Esophagus squamous epithelium (tissue), 4 donors: Measurements from ENCODE around the gene MYZAP.

Source experiments
- CTCF ChIP-seq, 6 experiments: fragments of 450-650 bp in 4 of 6; fragments of 200-600 bp in 2 of 6; sonication (generic) in 2 of 6; IDR thresholded peaks; one replicate each; pipeline ENCODE4 v1.5.1; 2016 to 2019; ENCODE audit warnings: antibody characterized with exemption in 6 of 6, mild to moderate bottlenecking in 4 of 6, moderate library complexity in 4 of 6
- POLR2A ChIP-seq, 4 donors: fragments of 450-650 bp; IDR thresholded peaks; one replicate each; pipeline ENCODE4 v1.6.1; 2017; ENCODE audit warnings: antibody characterized with exemption in 4 of 4, mild to moderate bottlenecking in 4 of 4, moderate library complexity in 3 of 4

- TF ChIP-seq CTCF (IDR thresholded peaks at IDR 0.05): no peak
- no peak for TF ChIP-seq POLR2A (IDR thresholded peaks at IDR 0.05)
Observed at GRCh38 chr15:57580428-57580827, 11.3 kb upstream of the MYZAP start.
